Epithelial cell of esophagus (primary cell): ENCODE results near the gene APMAP.

ENCODE experiments used
- DNase-seq: peaks from one replicate; pipeline ENCODE4 v3.0.0; 2010; ENCODE audit warnings: low read depth
- H3K4me3 ChIP-seq: 2 replicates; pipeline ENCODE4 v1.5.1; 2011; ENCODE audit warnings: mild to moderate bottlenecking, low read length, control low read depth
- TF ChIP-seq, protein P1 (sequence below): IDR thresholded peaks from 2 replicates; pipeline ENCODE4 v1.5.1; 2011; ENCODE audit warnings: low read depth, mild to moderate bottlenecking, low read length, control low read depth, inconsistent platforms; ENCODE audit not compliant: insufficient read depth; ENCODE audit errors: missing control alignments

Gene APMAP

DNA sequence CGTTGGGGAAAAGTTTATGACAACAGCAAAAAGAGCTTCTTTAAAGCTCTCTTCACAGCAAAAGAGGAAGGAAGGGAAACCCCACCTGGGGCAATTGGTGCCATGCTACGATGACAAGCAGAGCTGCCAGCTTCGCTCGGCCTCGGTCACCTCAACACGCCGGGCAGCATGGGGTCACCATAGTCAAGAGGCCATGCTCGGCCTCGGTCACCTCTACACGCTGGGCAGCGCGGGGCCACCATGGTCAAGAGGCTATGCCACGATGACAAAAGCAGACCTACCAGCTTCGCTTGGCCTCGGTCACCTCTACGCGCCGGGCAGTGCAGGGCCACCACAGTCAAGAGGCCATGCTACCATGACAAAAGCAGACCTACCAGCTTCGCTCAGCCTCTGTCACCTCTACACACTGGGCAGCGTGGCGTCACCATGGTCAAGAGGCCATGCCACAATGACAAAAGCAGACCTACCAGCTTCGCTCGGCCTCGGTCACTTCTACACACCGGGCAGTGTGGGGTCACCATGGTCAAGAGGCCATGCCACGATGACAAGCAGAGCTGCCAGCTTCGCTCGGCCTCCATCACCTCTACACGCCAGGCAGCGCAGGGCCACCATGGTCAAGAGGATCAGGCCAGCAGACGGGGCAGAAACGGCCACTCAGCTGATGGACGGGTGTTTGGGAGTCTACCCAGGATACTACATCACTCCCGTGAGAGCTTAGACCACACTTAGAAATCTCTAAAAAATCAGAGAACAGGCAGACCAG lies 12.1 kb downstream of the APMAP start:
- TF ChIP-seq, protein P1, sequence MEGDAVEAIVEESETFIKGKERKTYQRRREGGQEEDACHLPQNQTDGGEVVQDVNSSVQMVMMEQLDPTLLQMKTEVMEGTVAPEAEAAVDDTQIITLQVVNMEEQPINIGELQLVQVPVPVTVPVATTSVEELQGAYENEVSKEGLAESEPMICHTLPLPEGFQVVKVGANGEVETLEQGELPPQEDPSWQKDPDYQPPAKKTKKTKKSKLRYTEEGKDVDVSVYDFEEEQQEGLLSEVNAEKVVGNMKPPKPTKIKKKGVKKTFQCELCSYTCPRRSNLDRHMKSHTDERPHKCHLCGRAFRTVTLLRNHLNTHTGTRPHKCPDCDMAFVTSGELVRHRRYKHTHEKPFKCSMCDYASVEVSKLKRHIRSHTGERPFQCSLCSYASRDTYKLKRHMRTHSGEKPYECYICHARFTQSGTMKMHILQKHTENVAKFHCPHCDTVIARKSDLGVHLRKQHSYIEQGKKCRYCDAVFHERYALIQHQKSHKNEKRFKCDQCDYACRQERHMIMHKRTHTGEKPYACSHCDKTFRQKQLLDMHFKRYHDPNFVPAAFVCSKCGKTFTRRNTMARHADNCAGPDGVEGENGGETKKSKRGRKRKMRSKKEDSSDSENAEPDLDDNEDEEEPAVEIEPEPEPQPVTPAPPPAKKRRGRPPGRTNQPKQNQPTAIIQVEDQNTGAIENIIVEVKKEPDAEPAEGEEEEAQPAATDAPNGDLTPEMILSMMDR: no peak
- no peak overlapping the region for H3K4me3 ChIP-seq
- DNase-seq: no peak

DNA sequence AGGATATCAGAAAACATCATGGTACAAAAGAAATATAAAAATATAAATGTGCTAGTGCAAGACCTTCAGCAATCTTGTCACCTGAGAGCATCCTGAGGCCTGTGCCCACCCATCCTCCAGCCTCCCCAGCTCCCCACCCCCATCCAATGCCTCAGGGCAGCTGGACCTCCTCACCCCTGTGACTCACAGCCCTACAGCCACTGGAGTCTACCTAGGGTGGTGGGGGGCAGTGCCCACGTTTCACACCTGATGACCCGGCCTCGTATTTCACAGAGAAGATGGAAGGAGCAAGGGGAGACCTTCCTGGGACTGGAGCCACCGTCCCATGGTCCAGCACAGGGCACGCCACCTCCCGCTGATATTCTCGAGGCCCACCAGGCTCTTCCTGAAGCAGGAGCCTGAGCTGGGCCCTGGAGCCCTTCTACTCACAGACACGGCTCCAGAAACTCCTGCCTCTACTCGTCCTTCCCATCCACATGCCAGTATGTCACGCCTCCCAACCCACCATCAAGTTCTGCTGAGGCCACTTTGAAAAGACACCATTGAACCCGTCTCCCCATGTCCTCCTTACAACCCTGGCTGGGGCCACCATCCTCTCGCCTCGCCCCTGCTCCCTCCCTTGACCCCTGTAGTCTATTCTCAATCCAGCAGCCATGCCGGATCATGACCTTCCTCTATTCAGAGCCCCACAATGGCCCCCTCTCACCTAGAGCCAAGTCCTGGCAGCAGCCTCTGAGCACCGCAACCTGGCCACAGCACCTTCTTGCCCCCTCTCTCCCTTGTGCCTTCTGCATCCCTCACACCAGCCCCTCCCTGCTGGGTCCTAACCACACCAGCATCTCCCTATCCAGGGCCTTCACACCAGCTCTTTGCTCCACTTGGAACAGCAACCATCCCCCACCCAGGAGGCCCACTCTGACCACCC lies 13.3 kb downstream of the APMAP start:
- no peak overlapping the region for H3K4me3 ChIP-seq

DNA sequence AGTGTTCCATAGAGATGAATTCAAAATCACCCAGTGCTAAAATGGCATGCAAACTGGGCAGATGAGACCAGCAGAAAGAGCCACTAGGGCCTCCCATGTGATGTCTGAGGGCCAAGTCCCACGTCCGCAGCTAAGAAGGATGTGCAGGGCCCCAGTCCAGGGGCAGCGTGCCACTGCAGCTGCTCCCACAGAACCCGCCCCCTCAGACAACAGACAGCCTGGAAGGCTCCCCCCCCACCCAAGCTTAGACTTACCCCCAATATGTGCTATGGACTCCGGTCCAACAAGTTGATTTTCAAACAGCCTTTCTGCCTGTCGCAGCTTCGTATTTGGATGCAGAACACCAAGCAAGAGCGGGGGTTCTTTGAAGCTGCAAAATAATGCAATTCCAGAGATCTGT lies 14.0 kb downstream of the APMAP start:
- no peak overlapping the region for H3K4me3 ChIP-seq
- no peak for DNase-seq
- TF ChIP-seq, protein P1: no peak

More for the DNA sequence above, 13.3 kb downstream of the APMAP start:
- TF ChIP-seq, protein P1: no peak
- DNase-seq: no peak

DNA sequence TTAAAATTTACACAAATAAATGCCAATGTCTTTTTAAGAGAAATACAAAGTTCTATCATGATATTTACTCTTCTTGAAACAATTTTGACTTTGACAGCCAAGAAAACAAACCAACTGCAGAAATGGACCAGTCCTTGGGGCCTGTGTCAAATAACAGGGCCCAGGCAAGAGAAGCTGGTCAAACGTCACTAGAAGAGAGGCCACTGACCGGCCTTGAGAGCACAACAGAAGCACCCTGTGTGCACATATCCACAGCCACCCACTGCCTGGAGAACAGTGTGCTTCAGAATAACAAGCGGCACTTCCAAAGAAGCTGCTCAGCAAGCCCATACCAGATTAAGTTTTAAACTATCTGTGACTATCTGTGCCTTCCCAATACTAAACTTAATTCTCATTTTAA lies 14.8 kb downstream of the APMAP start:
- DNase-seq: no peak
- TF ChIP-seq, protein P1: no peak
- no peak overlapping the region for H3K4me3 ChIP-seq

DNA sequence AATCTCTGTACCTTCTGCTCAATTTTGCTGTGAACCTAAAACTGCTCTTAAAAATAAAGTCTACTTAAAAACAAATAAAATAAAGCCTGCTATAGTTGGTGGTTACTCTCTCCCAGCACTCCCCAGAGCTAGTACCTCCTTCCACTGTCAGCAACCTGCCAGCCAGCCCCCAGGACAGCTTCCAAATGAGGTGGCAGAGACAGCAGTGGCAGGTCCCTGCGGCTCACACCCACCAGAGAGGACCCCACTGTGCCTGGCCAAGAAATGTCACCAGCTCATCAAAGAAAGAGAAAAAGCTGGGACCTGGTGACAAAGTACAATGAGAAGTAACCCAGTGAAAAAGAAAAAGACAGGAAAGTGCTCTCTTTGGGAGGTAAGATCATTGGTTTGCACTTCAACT lies 15.2 kb downstream of the APMAP start:
- no peak overlapping the region for H3K4me3 ChIP-seq
- TF ChIP-seq, protein P1: no peak
- no peak for DNase-seq

DNA sequence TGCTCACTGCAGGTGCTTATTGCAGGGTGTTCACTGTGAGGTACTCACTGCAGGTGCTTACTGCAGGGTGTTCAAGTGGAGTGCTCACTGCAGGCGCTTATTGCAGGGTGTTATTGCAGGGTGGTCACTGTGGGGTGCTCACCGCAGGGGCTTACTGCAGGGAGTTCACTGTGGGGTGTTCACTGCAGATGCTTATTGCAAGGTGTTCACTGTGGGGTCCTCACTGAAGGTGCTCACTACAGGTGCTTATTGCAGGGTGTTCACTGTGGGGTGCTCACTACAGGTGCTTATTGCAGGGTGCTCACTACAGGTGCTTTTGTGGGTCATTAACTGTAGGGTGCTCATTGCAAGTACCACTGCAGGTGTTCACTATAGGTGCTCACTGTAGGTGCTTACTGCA lies 20.2 kb downstream of the APMAP start:
- H3K4me3 ChIP-seq: no peak overlapping the region
- TF ChIP-seq, protein P1: no peak
- DNase-seq: no peak
